Erythroblast (primary cell): ENCODE data around the gene BCO1.

Experiments
- GATA1 ChIP-seq: IDR thresholded peaks from 2 replicates; pipeline ENCODE4 v1.6.1; 2011; ENCODE audit warnings: low read depth, mild to moderate bottlenecking, control low read depth, low read length, moderate library complexity
- POLR2A ChIP-seq: IDR thresholded peaks from 2 replicates; pipeline ENCODE4 v1.6.1; 2011; ENCODE audit warnings: mild to moderate bottlenecking, low read length

DNA sequence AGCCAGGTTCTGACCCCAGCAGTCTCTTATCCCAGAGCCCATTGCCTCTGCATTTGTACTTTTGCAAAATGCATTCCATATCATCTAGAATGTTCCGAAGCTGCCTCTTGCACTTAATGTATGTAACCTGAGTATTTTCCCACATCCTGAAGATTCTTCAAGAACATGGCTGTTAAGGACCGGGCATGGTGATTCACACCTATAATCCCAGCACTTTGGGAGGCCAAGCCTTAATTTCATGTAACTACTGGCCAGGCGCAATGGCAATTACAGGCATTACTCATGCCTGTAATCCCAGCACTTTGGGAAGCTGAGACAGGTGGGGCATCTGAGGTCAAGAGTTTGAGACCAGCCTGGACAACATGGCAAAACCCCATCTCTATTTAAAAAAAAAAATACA lies 44.6 kb downstream of the BCO1 start:
- TF ChIP-seq POLR2A = no peak
- TF ChIP-seq GATA1 = no peak
